ENCODE measurements around the gene IPMK.

Gene IPMK

GRCh38 chr10:58302254-58302653, 34.6 kb upstream of the IPMK start:
- no peak for DNase-seq (ENCODE audit: low read depth in 1 of 2, low spot score in 1 of 2)
- TF ChIP-seq POLR2AphosphoS5 (IDR thresholded peaks at IDR 0.05; ENCODE audit: low read depth) = no peak
- no peak for TF ChIP-seq GABPA (IDR thresholded peaks at IDR 0.05; ENCODE audit: low read depth)
- no peak for TF ChIP-seq CTCF (IDR thresholded peaks at IDR 0.05; ENCODE audit: insufficient read depth, low read length)
- TF ChIP-seq SPI1 (IDR thresholded peaks at IDR 0.05; ENCODE audit: borderline replicate concordance, low read depth) = no peak

GRCh38 chr10:58300676-58301075, 33.0 kb upstream of the IPMK start:
- no peaks in the 10 kb centered on the region for H3K27me3 ChIP-seq (ENCODE audit: insufficient read depth, poor library complexity, severe bottlenecking)
- H3K4me3 ChIP-seq (replicated peaks; ENCODE audit: insufficient read depth, low read length) = no peak overlapping the region
- H3K27ac ChIP-seq (replicated peaks) = no peak overlapping the region
- DNase-seq (ENCODE audit: low read depth in 1 of 2, low spot score in 1 of 2) = no peak
- no peak for TF ChIP-seq POLR2AphosphoS5 (IDR thresholded peaks at IDR 0.05; ENCODE audit: low read depth)
- TF ChIP-seq REST (IDR thresholded peaks at IDR 0.05; ENCODE audit: insufficient replicate concordance, low read depth) = no peak
- no peak for TF ChIP-seq SPI1 (IDR thresholded peaks at IDR 0.05; ENCODE audit: borderline replicate concordance, low read depth)
- no peak for TF ChIP-seq CTCF (IDR thresholded peaks at IDR 0.05; ENCODE audit: insufficient read depth, low read length)
- no peak for TF ChIP-seq GABPA (IDR thresholded peaks at IDR 0.05; ENCODE audit: low read depth)

More at GRCh38 chr10:58302254-58302653, 34.6 kb upstream of the IPMK start:
- no peak overlapping the region for H3K4me3 ChIP-seq (replicated peaks; ENCODE audit: insufficient read depth, low read length)
- H3K27ac ChIP-seq (replicated peaks) = no peak overlapping the region
- H3K27me3 ChIP-seq (ENCODE audit: insufficient read depth, poor library complexity, severe bottlenecking) = peaks cover 3% of the 10 kb centered on the region

GRCh38 chr10:58299580-58299979, 31.9 kb upstream of the IPMK start:
- TF ChIP-seq REST (IDR thresholded peaks at IDR 0.05; ENCODE audit: insufficient replicate concordance, low read depth) = no peak
- peak; percentile 56 for TF ChIP-seq CTCF (IDR thresholded peaks at IDR 0.05; ENCODE audit: insufficient read depth, low read length)
- no peak for TF ChIP-seq GABPA (IDR thresholded peaks at IDR 0.05; ENCODE audit: low read depth)
- peak; percentile 31; the same call in 1 of the 2 replicates for TF ChIP-seq SPI1 (IDR thresholded peaks at IDR 0.05; ENCODE audit: borderline replicate concordance, low read depth)
- no peak for TF ChIP-seq POLR2AphosphoS5 (IDR thresholded peaks at IDR 0.05; ENCODE audit: low read depth)
- Histone ChIP-seq H3K27ac (replicated peaks) (no peak overlapping the region), H3K27me3 (ENCODE audit: insufficient read depth, poor library complexity, severe bottlenecking) (no peaks in the 10 kb centered on the region), H3K4me3 (replicated peaks; ENCODE audit: insufficient read depth, low read length) (no peak overlapping the region)
- DNase-seq (ENCODE audit: low read depth in 1 of 2, low spot score in 1 of 2) = peak; percentile 11 to 71

- TF ChIP-seq SPI1 (IDR thresholded peaks at IDR 0.05; ENCODE audit: borderline replicate concordance, low read depth) (no peak), CTCF (IDR thresholded peaks at IDR 0.05; ENCODE audit: insufficient read depth, low read length) (no peak), POLR2AphosphoS5 (IDR thresholded peaks at IDR 0.05; ENCODE audit: low read depth) (no peak), REST (IDR thresholded peaks at IDR 0.05; ENCODE audit: insufficient replicate concordance, low read depth) (no peak), GABPA (IDR thresholded peaks at IDR 0.05; ENCODE audit: low read depth) (no peak)
- Histone ChIP-seq H3K27me3 (ENCODE audit: insufficient read depth, poor library complexity, severe bottlenecking) (no peaks in the 10 kb centered on the region), H3K4me3 (replicated peaks; ENCODE audit: insufficient read depth, low read length) (no peak overlapping the region), H3K27ac (replicated peaks) (no peak overlapping the region)
- no peak for DNase-seq (ENCODE audit: low read depth in 1 of 2, low spot score in 1 of 2)
These were observed 26.3 kb upstream of the IPMK start for GRCh38 chr10:58293989-58294388.
